Measurements from ENCODE around the gene NSG2.

Gene NSG2

GRCh38 chr5:174149426-174149825 lies 103.9 kb downstream of the NSG2 start:
- Histone ChIP-seq H3K4me3 (ENCODE audit: low read depth, low read length) (no peak overlapping the region), H3K9me3 (ENCODE audit: control insufficient read depth, insufficient read depth, low read depth, low read length) (no peaks in the 10 kb centered on the region), H3K36me3 (ENCODE audit: control insufficient read depth in 2 of 2, insufficient read depth in 1 of 2, low read length in 2 of 2) (no peaks in the 10 kb centered on the region), H3K27ac (ENCODE audit: extremely low read depth, low read depth, low read length) (no peak overlapping the region), H3K4me1 (ENCODE audit: control insufficient read depth, insufficient read depth, low read length) (no peaks in the 10 kb centered on the region)
- TF ChIP-seq SALL2 (tag by site-specific recombination; IDR thresholded peaks at IDR 0.05; ENCODE audit: borderline replicate concordance) (no peak), ZNF350 (tag by site-specific recombination; IDR thresholded peaks at IDR 0.05) (no peak), KLF1 (tag by site-specific recombination; IDR thresholded peaks at IDR 0.05) (no peak), SP2 (tag by site-specific recombination; IDR thresholded peaks at IDR 0.05) (no peak), ZNF2 (tag by site-specific recombination; IDR thresholded peaks at IDR 0.05) (no peak), ZNF132 (tag by site-specific recombination; IDR thresholded peaks at IDR 0.05; ENCODE audit: borderline replicate concordance) (no peak), ZNF146 (tag by site-specific recombination; IDR thresholded peaks at IDR 0.05) (no peak), ZNF37A (tag by site-specific recombination; IDR thresholded peaks at IDR 0.05) (no peak), ZNF555 (tag by site-specific recombination; conservative IDR thresholded peaks at IDR 0.05) (no peak), ZNF76 (tag by site-specific recombination; IDR thresholded peaks at IDR 0.05; ENCODE audit: borderline replicate concordance, low read depth) (no peak), MYNN (tag by site-specific recombination; IDR thresholded peaks at IDR 0.05; ENCODE audit: borderline replicate concordance) (no peak), PATZ1 (tag by site-specific recombination; IDR thresholded peaks at IDR 0.05) (no peak)
- TF ChIP-seq, protein P1, sequence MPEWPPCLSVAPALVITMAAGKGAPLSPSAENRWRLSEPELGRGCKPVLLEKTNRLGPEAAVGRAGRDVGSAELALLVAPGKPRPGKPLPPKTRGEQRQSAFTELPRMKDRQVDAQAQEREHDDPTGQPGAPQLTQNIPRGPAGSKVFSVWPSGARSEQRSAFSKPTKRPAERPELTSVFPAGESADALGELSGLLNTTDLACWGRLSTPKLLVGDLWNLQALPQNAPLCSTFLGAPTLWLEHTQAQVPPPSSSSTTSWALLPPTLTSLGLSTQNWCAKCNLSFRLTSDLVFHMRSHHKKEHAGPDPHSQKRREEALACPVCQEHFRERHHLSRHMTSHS (tag by site-specific recombination; IDR thresholded peaks at IDR 0.05), result no peak
- ChIA-PET CTCF (no interaction called here), POLR2A (no interaction called here)

GRCh38 chr5:174149989-174150388 lies 104.5 kb downstream of the NSG2 start:
- no peaks in the 10 kb centered on the region for H3K9me3 ChIP-seq (ENCODE audit: control insufficient read depth, insufficient read depth, low read depth, low read length)
- no peak overlapping the region for H3K4me3 ChIP-seq (ENCODE audit: low read depth, low read length)
- H3K36me3 ChIP-seq (ENCODE audit: control insufficient read depth in 2 of 2, insufficient read depth in 1 of 2, low read length in 2 of 2), result no peaks in the 10 kb centered on the region
- no peaks in the 10 kb centered on the region for H3K4me1 ChIP-seq (ENCODE audit: control insufficient read depth, insufficient read depth, low read length)
- ChIA-PET CTCF (no interaction called here), POLR2A (no interaction called here)
- no peak for TF ChIP-seq ZNF121 (tag by site-specific recombination; IDR thresholded peaks at IDR 0.05)
- no peak for TF ChIP-seq ZNF138 (tag by site-specific recombination; IDR thresholded peaks at IDR 0.05; ENCODE audit: borderline replicate concordance)
- no peak overlapping the region for H3K27ac ChIP-seq (ENCODE audit: extremely low read depth, low read depth, low read length)

GRCh38 chr5:174151599-174152181 lies 106.2 kb downstream of the NSG2 start:
- ChIA-PET CTCF (interaction anchor here (0.6 kb wide), 1 partner anchor 1221 kb away, joined by 3 read pairs; no protein-coding TSS in a partner anchor), POLR2A (no interaction called here)
- TF ChIP-seq ZNF214 (tag by site-specific recombination; IDR thresholded peaks at IDR 0.05; ENCODE audit: borderline replicate concordance) (no peak), ZNF146 (tag by site-specific recombination; IDR thresholded peaks at IDR 0.05) (no peak), ZNF529 (tag by site-specific recombination; IDR thresholded peaks at IDR 0.05; ENCODE audit: insufficient replicate concordance) (no peak)
- Histone ChIP-seq H3K36me3 (ENCODE audit: control insufficient read depth in 2 of 2, insufficient read depth in 1 of 2, low read length in 2 of 2) (no peaks in the 10 kb centered on the region), H3K27ac (ENCODE audit: extremely low read depth, low read depth, low read length) (no peak overlapping the region), H3K9me3 (ENCODE audit: control insufficient read depth, insufficient read depth, low read depth, low read length) (no peaks in the 10 kb centered on the region), H3K4me3 (ENCODE audit: low read depth, low read length) (no peak overlapping the region), H3K4me1 (ENCODE audit: control insufficient read depth, insufficient read depth, low read length) (no peaks in the 10 kb centered on the region)

Data from HEK293 (cell line).